Loucy (cell line): ENCODE data around the gene PKNOX2.

Experiments used
- H2AFZ ChIP-seq: fragments of 200-600 bp; sonication (generic); 2 replicates; pipeline ENCODE4 v1.6.0; 2016; ENCODE audit warnings: antibody characterized with exemption, mild to moderate bottlenecking, low read length, moderate library complexity
- H3F3A ChIP-seq: fragments of 200-600 bp; 2 replicates; pipeline ENCODE4 v1.6.0; 2016; ENCODE audit warnings: antibody characterized with exemption, low read depth, mild to moderate bottlenecking
- H3K27me3 ChIP-seq: fragments of 200-600 bp; sonication (generic); 2 replicates; pipeline ENCODE4 v1.6.1; 2014; ENCODE audit warnings: low read length, mild to moderate bottlenecking; ENCODE audit not compliant: insufficient read depth, poor library complexity, severe bottlenecking
- H3K36me3 ChIP-seq: fragments of 200-600 bp; sonication (generic); 2 replicates; pipeline ENCODE4 v1.6.1; 2016; ENCODE audit warnings: low read length; ENCODE audit not compliant: insufficient read depth
- H3K4me1 ChIP-seq: fragments of 200-600 bp; sonication (generic); 2 replicates; pipeline ENCODE4 v1.5.1; 2014; ENCODE audit warnings: low read length, mild to moderate bottlenecking; ENCODE audit not compliant: insufficient read depth, poor library complexity, severe bottlenecking
- H3K4me2 ChIP-seq: fragments of 200-600 bp; sonication (generic); 2 replicates; pipeline ENCODE4 v1.6.0; 2014; ENCODE audit warnings: antibody characterized with exemption, low read length, low read depth, mild to moderate bottlenecking; ENCODE audit not compliant: poor library complexity, severe bottlenecking
- H3K4me3 ChIP-seq: fragments of 200-600 bp; sonication (generic); 2 replicates; pipeline ENCODE4 v1.5.1; 2014; ENCODE audit warnings: low read length, mild to moderate bottlenecking, mixed read lengths; ENCODE audit not compliant: poor library complexity, severe bottlenecking
- H3K79me2 ChIP-seq: fragments of 200-600 bp; sonication (generic); 2 replicates; pipeline ENCODE4 v1.6.1; 2014; ENCODE audit warnings: low read length; ENCODE audit not compliant: insufficient read depth
- H3K9ac ChIP-seq: fragments of 200-600 bp; sonication (generic); 2 replicates; pipeline ENCODE4 v1.6.0; 2014; ENCODE audit warnings: mild to moderate bottlenecking, low read depth, low read length, moderate library complexity; ENCODE audit not compliant: poor library complexity, severe bottlenecking
- H3K9me2 ChIP-seq: fragments of 200-600 bp; sonication (generic); replicated peaks from 2 replicates; pipeline ENCODE4 v1.6.1; 2016; ENCODE audit warnings: low read depth, low read length, mixed read lengths
- H3K9me3 ChIP-seq: fragments of 200-600 bp; sonication (generic); 2 replicates; pipeline ENCODE4 v1.6.1; 2014; ENCODE audit warnings: mild to moderate bottlenecking, antibody characterized with exemption, low read length, low read depth; ENCODE audit not compliant: insufficient read depth
- H4K20me1 ChIP-seq: fragments of 200-600 bp; sonication (generic); 2 replicates; pipeline ENCODE4 v1.6.0; 2014; ENCODE audit warnings: antibody characterized with exemption, low read length, mild to moderate bottlenecking; ENCODE audit not compliant: insufficient read depth, poor library complexity, severe bottlenecking
- CTCF ChIP-seq: fragments of 200-600 bp; sonication (generic); conservative IDR thresholded peaks from 2 replicates; pipeline ENCODE4 v1.5.1; 2014; ENCODE audit warnings: mild to moderate bottlenecking, antibody characterized with exemption, low read length
- EZH2phosphoT487 ChIP-seq: fragments of 200-600 bp; IDR thresholded peaks from 2 replicates; pipeline ENCODE4 v1.6.1; 2018; ENCODE audit warnings: antibody characterized with exemption, mild to moderate bottlenecking, moderate library complexity, borderline replicate concordance

The PKNOX2 gene

GRCh38 chr11:125365196-125365931 lies 200.8 kb downstream of the PKNOX2 start:
- Histone ChIP-seq H3K4me2 (no peak overlapping the region), H3K9ac (no peak overlapping the region), H4K20me1 (no peaks in the 10 kb centered on the region), H3K9me3 (no peaks in the 10 kb centered on the region), H2AFZ (no peak overlapping the region), H3K4me1 (no peaks in the 10 kb centered on the region), H3K4me3 (no peak overlapping the region), H3K79me2 (no peaks in the 10 kb centered on the region), H3K27me3 (no peaks in the 10 kb centered on the region), H3F3A (no peaks in the 10 kb centered on the region), H3K9me2 (no peaks in the 10 kb centered on the region), H3K36me3 (no peaks in the 10 kb centered on the region)
- TF ChIP-seq CTCF (no peak), EZH2phosphoT487 (no peak)

- TF ChIP-seq EZH2phosphoT487 (no peak), CTCF (no peak)
- Histone ChIP-seq H3K9me2 (no peaks in the 10 kb centered on the region), H3K36me3 (no peaks in the 10 kb centered on the region), H3K9me3 (no peaks in the 10 kb centered on the region), H3K9ac (no peak overlapping the region), H4K20me1 (no peaks in the 10 kb centered on the region), H3K4me1 (no peaks in the 10 kb centered on the region), H3F3A (no peaks in the 10 kb centered on the region), H2AFZ (no peak overlapping the region), H3K27me3 (no peaks in the 10 kb centered on the region), H3K4me3 (no peak overlapping the region), H3K4me2 (no peak overlapping the region), H3K79me2 (no peaks in the 10 kb centered on the region)
These were observed 203.2 kb downstream of the PKNOX2 start for GRCh38 chr11:125367710-125368109.

GRCh38 chr11:125368757-125369156 lies 204.2 kb downstream of the PKNOX2 start:
- H3K79me2 ChIP-seq: no peaks in the 10 kb centered on the region
- no peaks in the 10 kb centered on the region for H3K27me3 ChIP-seq
- no peaks in the 10 kb centered on the region for H3K9me2 ChIP-seq
- no peaks in the 10 kb centered on the region for H3K4me1 ChIP-seq
- H3K36me3 ChIP-seq: no peaks in the 10 kb centered on the region
- TF ChIP-seq EZH2phosphoT487 (no peak), CTCF (no peak)
- H3K9ac ChIP-seq: no peak overlapping the region
- no peaks in the 10 kb centered on the region for H3F3A ChIP-seq
- no peak overlapping the region for H3K4me2 ChIP-seq
- no peak overlapping the region for H3K4me3 ChIP-seq
- H4K20me1 ChIP-seq: no peaks in the 10 kb centered on the region
- no peaks in the 10 kb centered on the region for H3K9me3 ChIP-seq
- no peak overlapping the region for H2AFZ ChIP-seq
